Measurements from ENCODE around the gene HTT-AS. TPM values are rescaled to one million over a fixed set of nuclear protein-coding genes. Genes with fewer than 3 reads are reported as not detected.

The HTT-AS gene
- total and polyA plus RNA-seq, 2 of the 8 experiments (the other 6 are each of a cell fraction or from before 2014, with no cell fraction given), result not detected

DNA sequence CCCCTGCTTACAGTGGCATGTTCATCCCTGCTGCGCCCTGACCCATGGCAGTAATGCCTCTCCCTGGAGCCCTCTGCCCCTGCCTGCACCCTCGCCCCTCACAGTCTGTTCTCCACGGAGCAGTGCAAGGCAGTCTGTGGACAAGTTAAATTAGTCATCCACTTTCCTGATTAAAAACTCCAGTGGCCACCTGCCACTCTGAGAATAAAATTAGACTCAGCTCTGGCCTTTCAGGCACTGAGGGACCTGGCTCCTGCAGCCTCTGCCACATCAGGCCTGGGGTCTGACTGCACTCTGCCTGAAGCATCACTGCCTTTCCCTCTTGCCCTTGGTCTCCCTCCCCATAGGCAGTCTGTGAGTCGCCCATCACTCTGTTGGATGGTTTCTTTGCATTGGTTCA, 57.4 kb downstream of the HTT-AS start:
- no peak overlapping the region for H3K56ac ChIP-seq (replicated peaks; ENCODE audit: insufficient read length, low read depth, low read length)
- no peak overlapping the region; the same call in 1 of the 2 replicates for H2BK5ac ChIP-seq (ENCODE audit: low read depth, low read length)
- no peak overlapping the region for H3K4me3 ChIP-seq (ENCODE audit: extremely low read depth in 1 of 4, insufficient read depth in 2 of 4, low read depth in 3 of 4, low read length in 4 of 4)
- H3K23ac ChIP-seq (ENCODE audit: insufficient read length), result no peak overlapping the region
- H4K5ac ChIP-seq (ENCODE audit: insufficient read length, low read depth, low read length), result no peak overlapping the region
- H3K4ac ChIP-seq (replicated peaks; ENCODE audit: insufficient read length, low read depth, low read length), result no peak overlapping the region
- no peak overlapping the region for H2AK5ac ChIP-seq (ENCODE audit: low read depth, low read length)
- no peak overlapping the region for H3K18ac ChIP-seq (ENCODE audit: extremely low read depth, low read length)
- no peak overlapping the region for H2AFZ ChIP-seq (ENCODE audit: low read length)
- POLR2A ChIA-PET (ENCODE audit: partially characterized antibody), result no interaction called here
- no peak overlapping the region for H3K9ac ChIP-seq (replicated peaks in 1 of 4; ENCODE audit: extremely low read depth in 1 of 4, low read depth in 3 of 4, low read length in 3 of 4)
- no peak overlapping the region for H4K91ac ChIP-seq (replicated peaks; ENCODE audit: insufficient read length, low read length)
- 82% methylated on average over 4 of the region's 4 CpGs; no CpG with 5 or more reads in 1 of the 2 experiments for WGBS, 2 experiments (ENCODE audit: extremely low coverage in 1 of 2, insufficient coverage in 1 of 2, insufficient read length in 1 of 2, insufficient replicate concordance in 2 of 2, low coverage in 1 of 2, low lambda C conversion rate in 2 of 2, missing lambda C conversion rate in 1 of 2)
- H2BK15ac ChIP-seq (ENCODE audit: low read length), result no peak overlapping the region
- DNase-seq (ENCODE audit: low read depth in 1 of 2, low spot score in 2 of 2), result no peak
- H3K4me2 ChIP-seq (ENCODE audit: insufficient read depth in 1 of 2, low read depth in 2 of 2, low read length in 2 of 2), result no peak overlapping the region
- H3K36me3 ChIP-seq (ENCODE audit: control insufficient read depth in 2 of 4, insufficient read depth in 4 of 4, low read length in 3 of 4), result no peaks in the 10 kb centered on the region
- no peak overlapping the region; the same call in 1 of the 2 replicates for H4K8ac ChIP-seq (ENCODE audit: extremely low read depth, insufficient read depth, low read length)
- H3K23me2 ChIP-seq (ENCODE audit: low read depth, low read length), result no peaks in the 10 kb centered on the region
- no peaks in the 10 kb centered on the region for H3K79me1 ChIP-seq (ENCODE audit: low read depth, low read length)
- no peaks in the 10 kb centered on the region for H3K9me3 ChIP-seq (ENCODE audit: insufficient read depth in 2 of 2, low read depth in 1 of 2, low read length in 1 of 2)
- H2BK20ac ChIP-seq (ENCODE audit: low read length), result no peak overlapping the region
- CTCF ChIA-PET (ENCODE audit: partially characterized antibody), result no interaction called here
- no peak for TF ChIP-seq SIRT6 (IDR thresholded peaks at IDR 0.05; ENCODE audit: low read length)
- no peak for TF ChIP-seq RFX5 (IDR thresholded peaks at IDR 0.05; ENCODE audit: borderline replicate concordance, low read depth, low read length)
- TF ChIP-seq RXRA (IDR thresholded peaks at IDR 0.05; ENCODE audit: insufficient read depth, low read depth, low read length), result no peak
- TF ChIP-seq EGR1 (IDR thresholded peaks at IDR 0.05; ENCODE audit: borderline replicate concordance, low read depth, low read length), result no peak
- TF ChIP-seq BACH1 (IDR thresholded peaks at IDR 0.05; ENCODE audit: low read length), result no peak
- TF ChIP-seq TAF7 (optimal IDR thresholded peaks at IDR 0.05; ENCODE audit: borderline replicate concordance, low read depth, low read length), result no peak
- no peak for TF ChIP-seq SP1 (IDR thresholded peaks at IDR 0.05; ENCODE audit: low read depth, low read length)
- TF ChIP-seq SIN3A (conservative IDR thresholded peaks at IDR 0.05 in 1 of 2, IDR thresholded peaks at IDR 0.05 in 1 of 2; ENCODE audit: low read depth in 1 of 2, low read length in 2 of 2), result no peak
- no peak for TF ChIP-seq GABPA (IDR thresholded peaks at IDR 0.05; ENCODE audit: borderline replicate concordance, insufficient read depth, low read length)
- no peak for TF ChIP-seq RNF2 (IDR thresholded peaks at IDR 0.05; ENCODE audit: borderline replicate concordance, low read depth, low read length, missing control alignments, poor library complexity, severe bottlenecking)
- no peaks in the 10 kb centered on the region for H3K79me2 ChIP-seq (ENCODE audit: control insufficient read depth in 1 of 2, insufficient read depth in 2 of 2, low read length in 2 of 2)
- peaks cover 0 to 7% (median 1%) of the 10 kb centered on the region in 4 experiments; a peak in 4 of 7 replicates for H3K4me1 ChIP-seq (replicated peaks in 1 of 4; ENCODE audit: control insufficient read depth in 3 of 4, insufficient read depth in 4 of 4, low read length in 3 of 4)
- H3K14ac ChIP-seq (ENCODE audit: insufficient read length), result no peak overlapping the region
- H2BK120ac ChIP-seq (replicated peaks; ENCODE audit: low read depth, low read length), result no peak overlapping the region
- no peaks in the 10 kb centered on the region for H4K20me1 ChIP-seq (replicated peaks in 1 of 2; ENCODE audit: control insufficient read depth in 1 of 2, insufficient read depth in 2 of 2, low read length in 2 of 2)
- FAIRE-seq, result no peak
- H3K27me3 ChIP-seq (replicated peaks in 1 of 4; ENCODE audit: control insufficient read depth in 3 of 4, extremely low read depth in 1 of 4, insufficient read depth in 3 of 4, low read length in 3 of 4), result no peaks in the 10 kb centered on the region
- no peak overlapping the region for H3K27ac ChIP-seq (ENCODE audit: low read depth, low read length)
- no peak overlapping the region for H2BK12ac ChIP-seq (ENCODE audit: low read depth, low read length)
